Liver (tissue), 9 donors: ENCODE data around the gene SPSB1. TPM values are rescaled to one million over a fixed set of nuclear protein-coding genes. Genes with fewer than 3 reads are reported as not detected.

Source experiments
- DNase-seq: peaks from one replicate; pipeline ENCODE4 v3.0.0-alpha.2; 2017; ENCODE audit warnings: low spot score
- H3K27ac ChIP-seq, 2 donors: one replicate each; pipeline ENCODE4 v1.7.0; 2013; ENCODE audit warnings: inconsistent platforms in 2 of 2, low read length in 2 of 2, control low read depth in 1 of 2, low read depth in 1 of 2, mild to moderate bottlenecking in 1 of 2
- H3K27me3 ChIP-seq, 4 donors: one replicate each; pipeline versions ENCODE4 v1.6.1 to v1.7.0; 2013; ENCODE audit warnings: low read length in 3 of 4, inconsistent platforms in 1 of 4, mild to moderate bottlenecking in 1 of 4, moderate library complexity in 1 of 4; ENCODE audit not compliant: control insufficient read depth in 4 of 4, insufficient read depth in 4 of 4
- H3K36me3 ChIP-seq, 4 donors: one replicate each; pipeline versions ENCODE4 v1.6.1 to v1.7.0; 2013; ENCODE audit warnings: low read length in 3 of 4, mild to moderate bottlenecking in 3 of 4, low read depth in 1 of 4, moderate library complexity in 1 of 4; ENCODE audit not compliant: control insufficient read depth in 4 of 4, insufficient read depth in 3 of 4
- H3K4me1 ChIP-seq, 4 donors: one replicate each; pipeline versions ENCODE4 v1.6.1 to v1.7.0; 2013; ENCODE audit warnings: low read length in 3 of 4, mild to moderate bottlenecking in 3 of 4, moderate library complexity in 1 of 4; ENCODE audit not compliant: control insufficient read depth in 4 of 4, insufficient read depth in 4 of 4
- H3K4me3 ChIP-seq, 3 donors: one replicate each; pipeline versions ENCODE4 v1.6.1 to v1.7.0; 2013; ENCODE audit warnings: low read length in 3 of 3, control low read depth in 1 of 3, low read depth in 1 of 3, mild to moderate bottlenecking in 1 of 3
- H3K9ac ChIP-seq, 2 donors: one replicate each; pipeline ENCODE4 v1.7.0; 2013; ENCODE audit warnings: low read length in 2 of 2, mild to moderate bottlenecking in 2 of 2, moderate library complexity in 2 of 2, control low read depth in 1 of 2, low read depth in 1 of 2
- H3K9me3 ChIP-seq, 4 donors: one replicate each; pipeline versions ENCODE4 v1.6.1 to v1.7.0; 2013; ENCODE audit warnings: low read length in 3 of 4; ENCODE audit not compliant: control insufficient read depth in 4 of 4
- ATF3 ChIP-seq: IDR thresholded peaks from 2 replicates; pipeline ENCODE4 v1.6.1; 2016; ENCODE audit warnings: antibody characterized with exemption
- CTCF ChIP-seq: fragments of 150-350 bp; IDR thresholded peaks from 2 replicates; pipeline ENCODE4 v1.5.1; 2017; ENCODE audit warnings: improper control_type of control experiment, low read depth, low read length; ENCODE audit not compliant: missing input control
- EGR1 ChIP-seq, 2 donors: IDR thresholded peaks; 2 replicates each; pipeline ENCODE4 v1.6.1; 2016 to 2018; ENCODE audit warnings: antibody characterized with exemption in 2 of 2, low read depth in 2 of 2
- FOXA1 ChIP-seq: IDR thresholded peaks from 2 replicates; pipeline ENCODE4 v1.6.1; 2016; ENCODE audit warnings: antibody characterized with exemption
- FOXA2 ChIP-seq: IDR thresholded peaks from 2 replicates; pipeline ENCODE4 v1.6.1; 2016; ENCODE audit warnings: antibody characterized with exemption
- GABPA ChIP-seq, 2 donors: IDR thresholded peaks in 1 of 2; conservative IDR thresholded peaks in 1 of 2; 2 replicates each; pipeline ENCODE4 v1.6.1; 2016; ENCODE audit warnings: antibody characterized with exemption in 2 of 2, mild to moderate bottlenecking in 1 of 2, moderate library complexity in 1 of 2
- HNF4A ChIP-seq, 2 donors: conservative IDR thresholded peaks; 2 replicates each; pipeline ENCODE4 v1.6.1; 2016; ENCODE audit warnings: antibody characterized with exemption in 2 of 2, mild to moderate bottlenecking in 2 of 2
- HNF4G ChIP-seq: IDR thresholded peaks from 2 replicates; pipeline ENCODE4 v1.6.1; 2016; ENCODE audit warnings: antibody characterized with exemption
- JUND ChIP-seq, 2 donors: IDR thresholded peaks; 2 replicates each; pipeline ENCODE4 v1.6.1; 2016; ENCODE audit warnings: antibody characterized with exemption in 2 of 2
- NR2F2 ChIP-seq: IDR thresholded peaks from 2 replicates; pipeline ENCODE4 v1.6.1; 2016; ENCODE audit warnings: antibody characterized with exemption
- RAD21 ChIP-seq, 2 donors: IDR thresholded peaks; 2 replicates each; pipeline ENCODE4 v1.6.1; 2016; ENCODE audit warnings: antibody characterized with exemption in 2 of 2, mild to moderate bottlenecking in 2 of 2
- RXRA ChIP-seq, 2 donors: IDR thresholded peaks; 2 replicates each; pipeline ENCODE4 v1.6.1; 2017 to 2018; ENCODE audit warnings: antibody characterized with exemption in 2 of 2, mild to moderate bottlenecking in 1 of 2
- SP1 ChIP-seq: IDR thresholded peaks from 2 replicates; pipeline ENCODE4 v1.6.1; 2018; ENCODE audit warnings: antibody characterized with exemption, mild to moderate bottlenecking
- TAF1 ChIP-seq: conservative IDR thresholded peaks from 2 replicates; pipeline ENCODE4 v1.6.1; 2016; ENCODE audit warnings: antibody characterized with exemption, mild to moderate bottlenecking
- YY1 ChIP-seq: IDR thresholded peaks from 2 replicates; pipeline ENCODE4 v1.6.1; 2016; ENCODE audit warnings: antibody characterized with exemption, mild to moderate bottlenecking
- ZBTB33 ChIP-seq: IDR thresholded peaks from 2 replicates; pipeline ENCODE4 v1.6.1; 2016; ENCODE audit warnings: antibody characterized with exemption
- WGBS: extraction: QIAGEN DNeasy Blood & Tissue Kit; methylation state at CpG from one replicate; pipeline ENCODE4 v1.1.7; 2013; 5-methylcytosine and 5-hydroxymethylcytosine counted together
- polyA plus RNA-seq, 2 donors: library from polyadenylated mRNA; stranded (reverse) in 1 of 2; unstranded in 1 of 2; fragments of 200-250 nt in 1 of 2; fragments of >200 nt in 1 of 2; fragmentation: Nextera tagmentation in 1 of 2; extraction: Ambion mirVana in 1 of 2; gene quantifications; one replicate each; pipeline versions ENCODE4 v1.2.1 to v1.2.3, GENCODE V29; 2013 to 2015
- total RNA-seq, 2 donors: library from RNA; depleted of rRNA; stranded (reverse); fragments of >200 nt; gene quantifications; one replicate each; pipeline ENCODE4 v1.2.3, GENCODE V29; 2014
- TF ChIP-seq, protein P1 (sequence below): IDR thresholded peaks from 2 replicates; pipeline ENCODE4 v1.6.1; 2016; ENCODE audit warnings: antibody characterized with exemption
- TF ChIP-seq, protein P2 (sequence below): IDR thresholded peaks from 2 replicates; pipeline ENCODE4 v1.6.1; 2016; ENCODE audit warnings: antibody characterized with exemption, mild to moderate bottlenecking
- donor health status: healthy.
- donor health status: healthy.
- donor health status: healthy.
- donor health status: healthy.
- donor health status: healthy.

SPSB1 gene
- total and polyA plus RNA-seq, 4 donors, result 4.1 to 22.6 (median 14.8) TPM

DNA sequence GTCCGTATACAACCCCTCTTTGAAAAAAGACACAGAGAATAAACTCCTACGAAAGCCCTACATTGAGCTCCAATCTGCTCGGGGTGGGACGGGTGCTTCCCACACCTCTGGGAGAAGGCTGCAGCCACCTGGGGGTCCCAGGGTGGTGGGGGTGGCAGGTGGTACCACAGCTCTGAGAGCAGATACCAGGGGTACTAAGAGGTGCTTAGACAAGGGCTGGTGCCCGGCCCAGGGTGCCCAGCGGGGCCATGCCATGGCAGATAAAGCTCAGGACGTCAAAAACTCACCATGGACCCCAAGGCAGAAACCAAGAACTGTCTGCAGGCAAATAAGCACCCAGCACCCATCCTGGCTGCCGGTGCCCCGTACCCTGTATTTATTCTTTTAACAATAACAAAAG is 75.1 kb downstream of the SPSB1 start:
- H3K27me3 ChIP-seq, result no peaks in the 10 kb centered on the region
- H3K4me3 ChIP-seq, result no peak overlapping the region
- H3K27ac ChIP-seq, result no peak overlapping the region
- WGBS, result 86% methylated on average over 9 of the region's 9 CpGs
- TF ChIP-seq NR2F2 (no peak), GABPA (IDR thresholded peaks at IDR 0.05 in 1 of 2, conservative IDR thresholded peaks at IDR 0.05 in 1 of 2) (no peak), JUND (IDR thresholded peaks at IDR 0.05) (no peak), FOXA1 (no peak), HNF4A (conservative IDR thresholded peaks at IDR 0.05) (no peak), FOXA2 (no peak)
- TF ChIP-seq, protein P1, sequence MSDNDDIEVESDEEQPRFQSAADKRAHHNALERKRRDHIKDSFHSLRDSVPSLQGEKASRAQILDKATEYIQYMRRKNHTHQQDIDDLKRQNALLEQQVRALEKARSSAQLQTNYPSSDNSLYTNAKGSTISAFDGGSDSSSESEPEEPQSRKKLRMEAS, result no peak
- DNase-seq, result no peak
- H3K9ac ChIP-seq, result no peak overlapping the region
- peaks cover 0 to 5% (median 3%) of the 10 kb centered on the region in 4 donors for H3K36me3 ChIP-seq
- H3K9me3 ChIP-seq, result no peaks in the 10 kb centered on the region
- peaks cover 0 to 2% (median 0%) of the 10 kb centered on the region in 4 donors for H3K4me1 ChIP-seq

DNA sequence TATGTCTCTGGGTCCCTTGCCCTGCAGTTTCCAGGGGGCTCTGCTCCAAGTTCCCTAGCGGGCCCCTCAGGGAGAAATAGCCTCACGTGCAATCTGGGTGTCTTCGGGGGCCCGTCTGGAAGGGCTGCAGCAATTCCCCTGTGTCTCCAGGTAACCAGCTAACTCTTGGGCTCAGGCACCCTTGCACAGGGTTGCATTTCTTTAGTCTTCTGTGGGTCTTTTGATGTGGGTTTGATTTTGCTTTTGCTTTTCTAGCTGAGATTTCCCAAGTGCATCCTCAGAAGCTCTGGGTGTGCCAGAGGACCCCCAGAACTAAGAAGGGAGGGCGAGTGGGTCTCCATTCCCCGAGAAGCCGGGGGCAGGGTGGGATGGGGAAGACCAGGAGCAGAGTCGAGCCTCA is 75.7 kb downstream of the SPSB1 start:
- Histone ChIP-seq H3K4me1 (peaks cover 0 to 2% (median 0%) of the 10 kb centered on the region in 4 donors), H3K9ac (no peak overlapping the region), H3K4me3 (no peak overlapping the region), H3K36me3 (peaks cover 0 to 5% (median 3%) of the 10 kb centered on the region in 4 donors), H3K27ac (no peak overlapping the region), H3K9me3 (no peaks in the 10 kb centered on the region), H3K27me3 (no peaks in the 10 kb centered on the region)
- no peak for TF ChIP-seq GABPA (IDR thresholded peaks at IDR 0.05 in 1 of 2, conservative IDR thresholded peaks at IDR 0.05 in 1 of 2)
- TF ChIP-seq FOXA2, result no peak
- no peak for TF ChIP-seq RAD21 (IDR thresholded peaks at IDR 0.05)
- TF ChIP-seq ZBTB33, result no peak
- no peak for TF ChIP-seq EGR1 (IDR thresholded peaks at IDR 0.05; ENCODE audit: low read depth in 2 of 2)
- TF ChIP-seq RXRA (IDR thresholded peaks at IDR 0.05), result no peak
- no peak for TF ChIP-seq SP1
- TF ChIP-seq TAF1, result no peak
- TF ChIP-seq, protein P2, sequence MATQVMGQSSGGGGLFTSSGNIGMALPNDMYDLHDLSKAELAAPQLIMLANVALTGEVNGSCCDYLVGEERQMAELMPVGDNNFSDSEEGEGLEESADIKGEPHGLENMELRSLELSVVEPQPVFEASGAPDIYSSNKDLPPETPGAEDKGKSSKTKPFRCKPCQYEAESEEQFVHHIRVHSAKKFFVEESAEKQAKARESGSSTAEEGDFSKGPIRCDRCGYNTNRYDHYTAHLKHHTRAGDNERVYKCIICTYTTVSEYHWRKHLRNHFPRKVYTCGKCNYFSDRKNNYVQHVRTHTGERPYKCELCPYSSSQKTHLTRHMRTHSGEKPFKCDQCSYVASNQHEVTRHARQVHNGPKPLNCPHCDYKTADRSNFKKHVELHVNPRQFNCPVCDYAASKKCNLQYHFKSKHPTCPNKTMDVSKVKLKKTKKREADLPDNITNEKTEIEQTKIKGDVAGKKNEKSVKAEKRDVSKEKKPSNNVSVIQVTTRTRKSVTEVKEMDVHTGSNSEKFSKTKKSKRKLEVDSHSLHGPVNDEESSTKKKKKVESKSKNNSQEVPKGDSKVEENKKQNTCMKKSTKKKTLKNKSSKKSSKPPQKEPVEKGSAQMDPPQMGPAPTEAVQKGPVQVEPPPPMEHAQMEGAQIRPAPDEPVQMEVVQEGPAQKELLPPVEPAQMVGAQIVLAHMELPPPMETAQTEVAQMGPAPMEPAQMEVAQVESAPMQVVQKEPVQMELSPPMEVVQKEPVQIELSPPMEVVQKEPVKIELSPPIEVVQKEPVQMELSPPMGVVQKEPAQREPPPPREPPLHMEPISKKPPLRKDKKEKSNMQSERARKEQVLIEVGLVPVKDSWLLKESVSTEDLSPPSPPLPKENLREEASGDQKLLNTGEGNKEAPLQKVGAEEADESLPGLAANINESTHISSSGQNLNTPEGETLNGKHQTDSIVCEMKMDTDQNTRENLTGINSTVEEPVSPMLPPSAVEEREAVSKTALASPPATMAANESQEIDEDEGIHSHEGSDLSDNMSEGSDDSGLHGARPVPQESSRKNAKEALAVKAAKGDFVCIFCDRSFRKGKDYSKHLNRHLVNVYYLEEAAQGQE, result no peak
- no peak for TF ChIP-seq JUND (IDR thresholded peaks at IDR 0.05)
- no peak for TF ChIP-seq ATF3
- no peak for TF ChIP-seq YY1
- no peak for TF ChIP-seq FOXA1
- no peak for TF ChIP-seq HNF4A (conservative IDR thresholded peaks at IDR 0.05)
- TF ChIP-seq HNF4G, result no peak
- no peak for TF ChIP-seq NR2F2
- TF ChIP-seq, protein P1, result no peak
- no peak for TF ChIP-seq CTCF
- 74% methylated on average over 8 of the region's 8 CpGs for WGBS
- no peak for DNase-seq
